HepG2 (cell line): ENCODE results near the gene PLXNC1. TPM values are rescaled to one million over a fixed set of nuclear protein-coding genes. Genes with fewer than 3 reads are reported as not detected.

ENCODE experiments used
- BORCS8-MEF2B ChIP-seq: sonication (generic); formaldehyde crosslinking; IDR thresholded peaks from 2 replicates; pipeline ENCODE4 v1.8.0; 2022; ENCODE audit warnings: mild to moderate bottlenecking, missing genetic modification reagents
- FOXC1 ChIP-seq: sonication (generic); formaldehyde crosslinking; IDR thresholded peaks from 2 replicates; pipeline ENCODE4 v1.8.0; 2022; ENCODE audit warnings: mild to moderate bottlenecking, missing genetic modification reagents, borderline replicate concordance
- FOXP1 ChIP-seq, 2 experiments: fragments of 450-650 bp in 1 of 2; IDR thresholded peaks; 2 replicates each; pipeline ENCODE4 v1.6.1; 2017 to 2018; ENCODE audit warnings: antibody characterized with exemption in 1 of 2
- KDM5B ChIP-seq: sonication (generic); formaldehyde crosslinking; IDR thresholded peaks from 2 replicates; pipeline ENCODE4 v1.4.0; 2020; ENCODE audit warnings: missing genetic modification reagents, mild to moderate bottlenecking, borderline replicate concordance
- NFE2L1 ChIP-seq: sonication (generic); formaldehyde crosslinking; IDR thresholded peaks from 2 replicates; pipeline ENCODE4 v1.4.0; 2020; ENCODE audit warnings: missing genetic modification reagents, mild to moderate bottlenecking, borderline replicate concordance
- SALL1 ChIP-seq: sonication (generic); formaldehyde crosslinking; IDR thresholded peaks from 2 replicates; pipeline ENCODE4 v1.8.0; 2022; ENCODE audit warnings: mild to moderate bottlenecking, missing genetic modification reagents
- ZFP37 ChIP-seq: sonication (generic); formaldehyde crosslinking; IDR thresholded peaks from 2 replicates; pipeline ENCODE4 v1.4.0; 2020; ENCODE audit warnings: missing genetic modification reagents, borderline replicate concordance
- ZMAT3 ChIP-seq: sonication (generic); formaldehyde crosslinking; conservative IDR thresholded peaks from 2 replicates; pipeline ENCODE4 v1.7.0; 2021; ENCODE audit warnings: missing genetic modification reagents
- ZNF205 ChIP-seq: IDR thresholded peaks from 2 replicates; pipeline ENCODE4 v1.6.1; 2018; ENCODE audit warnings: missing biosample characterization, missing genetic modification reagents
- ZNF263 ChIP-seq: sonication (generic); formaldehyde crosslinking; IDR thresholded peaks from 2 replicates; pipeline ENCODE4 v1.4.0; 2020; ENCODE audit warnings: missing genetic modification reagents
- ZNF441 ChIP-seq: sonication (generic); formaldehyde crosslinking; IDR thresholded peaks from 2 replicates; pipeline ENCODE4 v1.7.0; 2021; ENCODE audit warnings: missing genetic modification reagents, borderline replicate concordance
- ZNF670 ChIP-seq: sonication (generic); formaldehyde crosslinking; IDR thresholded peaks from 2 replicates; pipeline ENCODE4 v1.8.0; 2022; ENCODE audit warnings: mild to moderate bottlenecking, missing genetic modification reagents, borderline replicate concordance
- ZNF709 ChIP-seq: sonication (generic); formaldehyde crosslinking; IDR thresholded peaks from 2 replicates; pipeline ENCODE4 v1.5.0; 2020; ENCODE audit warnings: mild to moderate bottlenecking, missing genetic modification reagents
- ZNF883 ChIP-seq: sonication (generic); formaldehyde crosslinking; IDR thresholded peaks from 2 replicates; pipeline ENCODE4 v1.5.1; 2020; ENCODE audit warnings: mild to moderate bottlenecking, missing genetic modification reagents; ENCODE audit errors: not compliant biosample characterization
- polyA plus RNA-seq, 8 experiments: library from polyadenylated mRNA; depleted of rRNA in 3 of 8; stranded (reverse) in 7 of 8; unstranded in 1 of 8; fragments of >200 nt; fragmentation: Illumina TruSeq in 4 of 8; extraction: Trizol in 4 of 8; gene quantifications; 2 replicates each; pipeline versions ENCODE4 v1.2.1 to v1.2.3, GENCODE V29; 2011 to 2016; ENCODE audit warnings: low read depth in 4 of 8, missing spikeins in 1 of 8, mixed read lengths in 1 of 8; ENCODE audit not compliant: insufficient read depth in 1 of 8
- total RNA-seq, 5 experiments: library from RNA; depleted of rRNA; stranded (reverse); fragments of >200 nt; fragmentation: Illumina TruSeq; extraction: Trizol; gene quantifications; 2 replicates each; pipeline ENCODE4 v1.2.3, GENCODE V29; 2016; ENCODE audit warnings: low read depth in 1 of 5
- TF ChIP-seq, protein P1 (sequence below): sonication (generic); formaldehyde crosslinking; IDR thresholded peaks from 2 replicates; pipeline ENCODE4 v1.4.0; 2020; ENCODE audit warnings: missing genetic modification reagents, borderline replicate concordance
- TF ChIP-seq, protein P2 (sequence below): sonication (generic); formaldehyde crosslinking; IDR thresholded peaks from 2 replicates; pipeline ENCODE4 v1.5.0; 2020; ENCODE audit warnings: missing genetic modification reagents
- TF ChIP-seq, protein P3 (sequence below): IDR thresholded peaks from 2 replicates; pipeline ENCODE4 v1.6.1; 2016; ENCODE audit warnings: low read depth
- TF ChIP-seq, protein P4 (sequence below): sonication (generic); formaldehyde crosslinking; IDR thresholded peaks from 2 replicates; pipeline ENCODE4 v1.9.0; 2022; ENCODE audit warnings: missing genetic modification reagents, mild to moderate bottlenecking, borderline replicate concordance
- TF ChIP-seq, protein P5 (sequence below): sonication (generic); formaldehyde crosslinking; IDR thresholded peaks from 2 replicates; pipeline ENCODE4 v1.4.0; 2020; ENCODE audit warnings: missing genetic modification reagents

Gene PLXNC1
- total and polyA plus RNA-seq, 2 of the 13 experiments (the other 11 are each of a cell fraction or from before 2014, with no cell fraction given), result 6.6 to 11.2 TPM

GRCh38 chr12:94152292-94153078 is 4.1 kb downstream of the PLXNC1 start (continued):
- TF ChIP-seq ZNF670 (no peak), ZNF441 (CRISPR knock-in tag) (no peak), ZNF205 (CRISPR knock-in tag) (no peak), BORCS8-MEF2B (no peak), SALL1 (CRISPR knock-in tag) (no peak), ZNF883 (no peak), ZNF709 (CRISPR knock-in tag) (no peak), FOXC1 (no peak), ZNF263 (CRISPR knock-in tag) (no peak), NFE2L1 (CRISPR knock-in tag) (no peak), ZFP37 (CRISPR knock-in tag) (no peak), ZMAT3 (CRISPR knock-in tag) (no peak), FOXP1 (IDR thresholded peaks at IDR 0.05) (no peak; the same call in 1 of the 2 replicates), FOXP1 (CRISPR knock-in tag; IDR thresholded peaks at IDR 0.05) (peak; percentile 70; the same call in 1 of the 2 replicates), KDM5B (CRISPR knock-in tag) (no peak)
- TF ChIP-seq, protein P1, sequence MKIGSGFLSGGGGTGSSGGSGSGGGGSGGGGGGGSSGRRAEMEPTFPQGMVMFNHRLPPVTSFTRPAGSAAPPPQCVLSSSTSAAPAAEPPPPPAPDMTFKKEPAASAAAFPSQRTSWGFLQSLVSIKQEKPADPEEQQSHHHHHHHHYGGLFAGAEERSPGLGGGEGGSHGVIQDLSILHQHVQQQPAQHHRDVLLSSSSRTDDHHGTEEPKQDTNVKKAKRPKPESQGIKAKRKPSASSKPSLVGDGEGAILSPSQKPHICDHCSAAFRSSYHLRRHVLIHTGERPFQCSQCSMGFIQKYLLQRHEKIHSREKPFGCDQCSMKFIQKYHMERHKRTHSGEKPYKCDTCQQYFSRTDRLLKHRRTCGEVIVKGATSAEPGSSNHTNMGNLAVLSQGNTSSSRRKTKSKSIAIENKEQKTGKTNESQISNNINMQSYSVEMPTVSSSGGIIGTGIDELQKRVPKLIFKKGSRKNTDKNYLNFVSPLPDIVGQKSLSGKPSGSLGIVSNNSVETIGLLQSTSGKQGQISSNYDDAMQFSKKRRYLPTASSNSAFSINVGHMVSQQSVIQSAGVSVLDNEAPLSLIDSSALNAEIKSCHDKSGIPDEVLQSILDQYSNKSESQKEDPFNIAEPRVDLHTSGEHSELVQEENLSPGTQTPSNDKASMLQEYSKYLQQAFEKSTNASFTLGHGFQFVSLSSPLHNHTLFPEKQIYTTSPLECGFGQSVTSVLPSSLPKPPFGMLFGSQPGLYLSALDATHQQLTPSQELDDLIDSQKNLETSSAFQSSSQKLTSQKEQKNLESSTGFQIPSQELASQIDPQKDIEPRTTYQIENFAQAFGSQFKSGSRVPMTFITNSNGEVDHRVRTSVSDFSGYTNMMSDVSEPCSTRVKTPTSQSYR (CRISPR knock-in tag), result no peak
- TF ChIP-seq, protein P2, sequence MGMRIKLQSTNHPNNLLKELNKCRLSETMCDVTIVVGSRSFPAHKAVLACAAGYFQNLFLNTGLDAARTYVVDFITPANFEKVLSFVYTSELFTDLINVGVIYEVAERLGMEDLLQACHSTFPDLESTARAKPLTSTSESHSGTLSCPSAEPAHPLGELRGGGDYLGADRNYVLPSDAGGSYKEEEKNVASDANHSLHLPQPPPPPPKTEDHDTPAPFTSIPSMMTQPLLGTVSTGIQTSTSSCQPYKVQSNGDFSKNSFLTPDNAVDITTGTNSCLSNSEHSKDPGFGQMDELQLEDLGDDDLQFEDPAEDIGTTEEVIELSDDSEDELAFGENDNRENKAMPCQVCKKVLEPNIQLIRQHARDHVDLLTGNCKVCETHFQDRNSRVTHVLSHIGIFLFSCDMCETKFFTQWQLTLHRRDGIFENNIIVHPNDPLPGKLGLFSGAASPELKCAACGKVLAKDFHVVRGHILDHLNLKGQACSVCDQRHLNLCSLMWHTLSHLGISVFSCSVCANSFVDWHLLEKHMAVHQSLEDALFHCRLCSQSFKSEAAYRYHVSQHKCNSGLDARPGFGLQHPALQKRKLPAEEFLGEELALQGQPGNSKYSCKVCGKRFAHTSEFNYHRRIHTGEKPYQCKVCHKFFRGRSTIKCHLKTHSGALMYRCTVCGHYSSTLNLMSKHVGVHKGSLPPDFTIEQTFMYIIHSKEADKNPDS (CRISPR knock-in tag), result no peak
- TF ChIP-seq, protein P3, sequence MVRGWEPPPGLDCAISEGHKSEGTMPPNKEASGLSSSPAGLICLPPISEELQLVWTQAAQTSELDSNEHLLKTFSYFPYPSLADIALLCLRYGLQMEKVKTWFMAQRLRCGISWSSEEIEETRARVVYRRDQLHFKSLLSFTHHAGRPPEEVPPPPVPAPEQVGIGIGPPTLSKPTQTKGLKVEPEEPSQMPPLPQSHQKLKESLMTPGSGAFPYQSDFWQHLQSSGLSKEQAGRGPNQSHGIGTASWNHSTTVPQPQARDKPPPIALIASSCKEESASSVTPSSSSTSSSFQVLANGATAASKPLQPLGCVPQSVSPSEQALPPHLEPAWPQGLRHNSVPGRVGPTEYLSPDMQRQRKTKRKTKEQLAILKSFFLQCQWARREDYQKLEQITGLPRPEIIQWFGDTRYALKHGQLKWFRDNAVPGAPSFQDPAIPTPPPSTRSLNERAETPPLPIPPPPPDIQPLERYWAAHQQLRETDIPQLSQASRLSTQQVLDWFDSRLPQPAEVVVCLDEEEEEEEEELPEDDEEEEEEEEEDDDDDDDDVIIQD, result no peak
- TF ChIP-seq, protein P4, sequence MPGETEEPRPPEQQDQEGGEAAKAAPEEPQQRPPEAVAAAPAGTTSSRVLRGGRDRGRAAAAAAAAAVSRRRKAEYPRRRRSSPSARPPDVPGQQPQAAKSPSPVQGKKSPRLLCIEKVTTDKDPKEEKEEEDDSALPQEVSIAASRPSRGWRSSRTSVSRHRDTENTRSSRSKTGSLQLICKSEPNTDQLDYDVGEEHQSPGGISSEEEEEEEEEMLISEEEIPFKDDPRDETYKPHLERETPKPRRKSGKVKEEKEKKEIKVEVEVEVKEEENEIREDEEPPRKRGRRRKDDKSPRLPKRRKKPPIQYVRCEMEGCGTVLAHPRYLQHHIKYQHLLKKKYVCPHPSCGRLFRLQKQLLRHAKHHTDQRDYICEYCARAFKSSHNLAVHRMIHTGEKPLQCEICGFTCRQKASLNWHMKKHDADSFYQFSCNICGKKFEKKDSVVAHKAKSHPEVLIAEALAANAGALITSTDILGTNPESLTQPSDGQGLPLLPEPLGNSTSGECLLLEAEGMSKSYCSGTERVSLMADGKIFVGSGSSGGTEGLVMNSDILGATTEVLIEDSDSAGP (CRISPR knock-in tag), result no peak
- TF ChIP-seq, protein P5, sequence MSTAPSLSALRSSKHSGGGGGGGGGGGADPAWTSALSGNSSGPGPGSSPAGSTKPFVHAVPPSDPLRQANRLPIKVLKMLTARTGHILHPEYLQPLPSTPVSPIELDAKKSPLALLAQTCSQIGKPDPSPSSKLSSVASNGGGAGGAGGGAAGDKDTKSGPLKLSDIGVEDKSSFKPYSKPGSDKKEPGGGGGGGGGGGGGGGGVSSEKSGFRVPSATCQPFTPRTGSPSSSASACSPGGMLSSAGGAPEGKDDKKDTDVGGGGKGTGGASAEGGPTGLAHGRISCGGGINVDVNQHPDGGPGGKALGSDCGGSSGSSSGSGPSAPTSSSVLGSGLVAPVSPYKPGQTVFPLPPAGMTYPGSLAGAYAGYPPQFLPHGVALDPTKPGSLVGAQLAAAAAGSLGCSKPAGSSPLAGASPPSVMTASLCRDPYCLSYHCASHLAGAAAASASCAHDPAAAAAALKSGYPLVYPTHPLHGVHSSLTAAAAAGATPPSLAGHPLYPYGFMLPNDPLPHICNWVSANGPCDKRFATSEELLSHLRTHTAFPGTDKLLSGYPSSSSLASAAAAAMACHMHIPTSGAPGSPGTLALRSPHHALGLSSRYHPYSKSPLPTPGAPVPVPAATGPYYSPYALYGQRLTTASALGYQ, result no peak
